ENCODE results near the gene LDHAL6A.

- no peak for TF ChIP-seq CTCF (IDR thresholded peaks at IDR 0.05)
- no peak for TF ChIP-seq EP300 (IDR thresholded peaks at IDR 0.05)
Observed at GRCh38 chr11:18490736-18491485, 35.3 kb downstream of the LDHAL6A start.

All from esophagus muscularis mucosa (tissue), 3 donors.